SU-DHL-6 (cell line): Measurements from ENCODE around the gene NCKIPSD.

Experiments
- H2AFZ ChIP-seq: fragments of 200-600 bp; sonication (generic); 2 replicates; pipeline ENCODE4 v1.6.1; 2014; ENCODE audit warnings: low read depth, mild to moderate bottlenecking, moderate library complexity, mixed read lengths, antibody characterized with exemption, low read length; ENCODE audit not compliant: severe bottlenecking
- H3F3A ChIP-seq: fragments of 200-600 bp; shearing (Covaris generic); 2 replicates; pipeline ENCODE4 v1.6.0; 2016; ENCODE audit warnings: antibody characterized with exemption, mild to moderate bottlenecking; ENCODE audit not compliant: insufficient read depth
- H3K27ac ChIP-seq: fragments of 200-600 bp; sonication (generic); 2 replicates; pipeline ENCODE4 v1.5.1; 2016; ENCODE audit warnings: low read depth, mild to moderate bottlenecking, low read length, moderate library complexity, mixed read lengths
- H3K27me3 ChIP-seq: fragments of 200-600 bp; sonication (generic), shearing (Covaris generic); 2 replicates; pipeline ENCODE4 v1.6.0; 2014; ENCODE audit warnings: mild to moderate bottlenecking, low read length
- H3K36me3 ChIP-seq: fragments of 200-600 bp; sonication (generic); 2 replicates; pipeline ENCODE4 v1.6.1; 2014; ENCODE audit warnings: mild to moderate bottlenecking, low read length, mixed read lengths
- H3K4me2 ChIP-seq: fragments of 300-600, 200-600 bp; shearing (Covaris generic), sonication (generic); 2 replicates; pipeline ENCODE4 v1.6.0; 2014; ENCODE audit warnings: low read length, low read depth, mild to moderate bottlenecking; ENCODE audit not compliant: poor library complexity, severe bottlenecking
- H3K4me3 ChIP-seq: fragments of 200-600 bp; sonication (generic); 2 replicates; pipeline ENCODE4 v1.5.1; 2014; ENCODE audit warnings: antibody characterized with exemption, low read length, mild to moderate bottlenecking, mixed read lengths; ENCODE audit not compliant: insufficient read depth, poor library complexity, severe bottlenecking
- H3K79me2 ChIP-seq: fragments of 200-600 bp; sonication (generic); 2 replicates; pipeline ENCODE4 v1.6.1; 2014; ENCODE audit warnings: mild to moderate bottlenecking, low read length, moderate library complexity; ENCODE audit not compliant: insufficient read depth
- H3K9ac ChIP-seq: fragments of 200-600 bp; sonication (generic); 2 replicates; pipeline ENCODE4 v1.7.0; 2014; ENCODE audit warnings: mild to moderate bottlenecking, low read length
- H3K9me2 ChIP-seq: fragments of 200-600 bp; sonication (generic); replicated peaks from 2 replicates; pipeline ENCODE4 v1.6.1; 2014; ENCODE audit warnings: low read length; ENCODE audit not compliant: insufficient read depth
- H3K9me3 ChIP-seq: fragments of 200-600 bp; sonication (generic); 2 replicates; pipeline ENCODE4 v1.6.1; 2014; ENCODE audit warnings: low read length, mixed read lengths; ENCODE audit not compliant: insufficient read depth
- H4K20me1 ChIP-seq: fragments of 200-600 bp; sonication (generic); 2 replicates; pipeline ENCODE4 v1.6.1; 2014; ENCODE audit warnings: low read depth, mild to moderate bottlenecking, antibody characterized with exemption, low read length, moderate library complexity, mixed read lengths
- CTCF ChIP-seq: fragments of 200-600 bp; sonication (generic); IDR thresholded peaks from one replicate; pipeline ENCODE4 v1.5.1; 2017; ENCODE audit warnings: antibody characterized with exemption, mild to moderate bottlenecking, low read length, moderate library complexity; ENCODE audit not compliant: insufficient read depth, poor library complexity, severe bottlenecking
- EZH2phosphoT487 ChIP-seq: fragments of 200-600 bp; sonication (generic), shearing (Covaris generic); conservative IDR thresholded peaks from 2 replicates; pipeline ENCODE4 v1.6.1; 2018; ENCODE audit warnings: mild to moderate bottlenecking, antibody characterized with exemption, low read length, moderate library complexity, mixed read lengths

Gene NCKIPSD

GRCh38 chr3:48631516-48632448, 53.9 kb downstream of the NCKIPSD start:
- Histone ChIP-seq H3K27me3 (no peaks in the 10 kb centered on the region), H3K4me2 (no peak overlapping the region), H3K79me2 (no peaks in the 10 kb centered on the region), H3K36me3 (no peaks in the 10 kb centered on the region), H3F3A (no peaks in the 10 kb centered on the region), H4K20me1 (no peaks in the 10 kb centered on the region), H3K27ac (no peak overlapping the region), H3K9me2 (no peaks in the 10 kb centered on the region), H3K9ac (no peak overlapping the region), H2AFZ (no peak overlapping the region), H3K9me3 (no peaks in the 10 kb centered on the region), H3K4me3 (no peak overlapping the region)
- TF ChIP-seq CTCF (no peak), EZH2phosphoT487 (no peak)

- Histone ChIP-seq H3K4me2 (no peak overlapping the region), H3K79me2 (no peaks in the 10 kb centered on the region), H3K27ac (no peak overlapping the region), H4K20me1 (no peaks in the 10 kb centered on the region), H3K9me2 (no peaks in the 10 kb centered on the region), H2AFZ (no peak overlapping the region), H3K27me3 (no peaks in the 10 kb centered on the region), H3K9ac (no peak overlapping the region), H3K4me3 (no peak overlapping the region), H3K9me3 (no peaks in the 10 kb centered on the region), H3K36me3 (no peaks in the 10 kb centered on the region), H3F3A (no peaks in the 10 kb centered on the region)
- TF ChIP-seq CTCF (no peak), EZH2phosphoT487 (no peak)
Measured at GRCh38 chr3:48630833-48631232, 54.9 kb downstream of the NCKIPSD start.

- no peaks in the 10 kb centered on the region for H3K9me2 ChIP-seq
- H3F3A ChIP-seq: no peaks in the 10 kb centered on the region
- no peaks in the 10 kb centered on the region for H4K20me1 ChIP-seq
- H3K36me3 ChIP-seq: no peaks in the 10 kb centered on the region
- no peak for TF ChIP-seq CTCF
- no peak for TF ChIP-seq EZH2phosphoT487
- H3K9ac ChIP-seq: no peak overlapping the region
- no peaks in the 10 kb centered on the region for H3K9me3 ChIP-seq
- H3K27ac ChIP-seq: no peak overlapping the region
- H3K4me3 ChIP-seq: no peak overlapping the region
- no peaks in the 10 kb centered on the region for H3K79me2 ChIP-seq
- no peak overlapping the region for H2AFZ ChIP-seq
- no peak overlapping the region for H3K4me2 ChIP-seq
- no peaks in the 10 kb centered on the region for H3K27me3 ChIP-seq
Measured at GRCh38 chr3:48630407-48630806, 55.3 kb downstream of the NCKIPSD start.
